HUES48 (cell line): ENCODE measurements around the gene PHETA2.
"Not testable (repeated sequence)": the region's sequence is repeated elsewhere in the genome, so short reads cannot be mapped to it uniquely, and the experiment has no call there.

ENCODE experiments used
- H3K27ac ChIP-seq: one replicate; pipeline ENCODE4 v1.7.0; 2013; ENCODE audit warnings: low read depth, low read length, inconsistent platforms
- H3K27me3 ChIP-seq: 2 replicates; pipeline ENCODE4 v1.6.1; 2013; ENCODE audit warnings: mild to moderate bottlenecking, low read length; ENCODE audit not compliant: control insufficient read depth, insufficient read depth
- H3K36me3 ChIP-seq: 2 replicates; pipeline ENCODE4 v1.6.1; 2013; ENCODE audit warnings: low read length; ENCODE audit not compliant: control insufficient read depth, insufficient read depth
- H3K4me1 ChIP-seq: 2 replicates; pipeline ENCODE4 v1.6.1; 2013; ENCODE audit warnings: mild to moderate bottlenecking, low read length; ENCODE audit not compliant: control insufficient read depth, insufficient read depth
- H3K4me3 ChIP-seq: 2 replicates; pipeline ENCODE4 v1.5.1; 2013; ENCODE audit warnings: mild to moderate bottlenecking, low read depth, low read length
- H3K9ac ChIP-seq: 2 replicates; pipeline ENCODE4 v1.6.1; 2013; ENCODE audit warnings: mild to moderate bottlenecking, low read depth, low read length, moderate library complexity
- H3K9me3 ChIP-seq: 2 replicates; pipeline ENCODE4 v1.6.1; 2013; ENCODE audit warnings: low read length; ENCODE audit not compliant: control insufficient read depth, insufficient read depth

PHETA2 gene

GRCh38 chr22:42070517-42071422, 3.3 kb upstream of the PHETA2 start, which contains the start of gene NAGA:
TSS of gene NAGA (minus strand) at chr22:42070812. CDS start at chr22:42070297, 515 bp downstream.
- peaks cover 11% of the 10 kb centered on the region for H3K4me1 ChIP-seq
- no peaks in the 10 kb centered on the region for H3K9me3 ChIP-seq
- peak within 1 kb of the TSS; percentile 80 for H3K27ac ChIP-seq
- peaks cover 7% of the 10 kb centered on the region; the same call in 1 of the 2 replicates for H3K27me3 ChIP-seq
- peak within 1 kb of the TSS; percentile 64 for H3K4me3 ChIP-seq
- peak within 1 kb of the TSS; percentile 66 for H3K9ac ChIP-seq
- H3K36me3 ChIP-seq, result peaks cover 17% of the 10 kb centered on the region; the same call in 1 of the 2 replicates

GRCh38 chr22:42071508-42071907, 2.5 kb upstream of the PHETA2 start:
- H3K9me3 ChIP-seq, H3K27ac ChIP-seq, H3K4me1 ChIP-seq, H3K9ac ChIP-seq, H3K27me3 ChIP-seq: not testable (repeated sequence)
- Histone ChIP-seq H3K36me3 (peaks cover 12% of the 10 kb centered on the region; the same call in 1 of the 2 replicates), H3K4me3 (peak overlapping the region; percentile 64; the same call in 1 of the 2 replicates)

- no peak overlapping the region for H3K9ac ChIP-seq
- H3K27me3 ChIP-seq, result peaks cover 7% of the 10 kb centered on the region; the same call in 1 of the 2 replicates
- peaks cover 9% of the 10 kb centered on the region for H3K4me1 ChIP-seq
- no peak overlapping the region for H3K4me3 ChIP-seq
- no peaks in the 10 kb centered on the region for H3K9me3 ChIP-seq
- no peak overlapping the region for H3K27ac ChIP-seq
- H3K36me3 ChIP-seq, result peaks cover 9% of the 10 kb centered on the region
Observed at GRCh38 chr22:42072606-42073330, 1.3 kb upstream of the PHETA2 start.

- Histone ChIP-seq H3K27me3 (peaks cover 7% of the 10 kb centered on the region; the same call in 1 of the 2 replicates), H3K36me3 (peaks cover 4% of the 10 kb centered on the region; the same call in 1 of the 2 replicates), H3K4me3 (peak overlapping the region; percentile 56; the same call in 1 of the 2 replicates), H3K27ac (no peak overlapping the region), H3K9me3 (no peaks in the 10 kb centered on the region), H3K9ac (peak overlapping the region; percentile 64; the same call in 1 of the 2 replicates), H3K4me1 (peaks cover 9% of the 10 kb centered on the region)
Observed at GRCh38 chr22:42073621-42074041, 417 bp upstream of the PHETA2 start.

GRCh38 chr22:42074846-42075676, 1.0 kb downstream of the PHETA2 start:
- Histone ChIP-seq H3K27ac (no peak overlapping the region), H3K27me3 (peaks cover 7% of the 10 kb centered on the region; the same call in 1 of the 2 replicates), H3K36me3 (peaks cover 4% of the 10 kb centered on the region; the same call in 1 of the 2 replicates), H3K4me1 (peaks cover 9% of the 10 kb centered on the region), H3K4me3 (peak overlapping the region; percentile 56; the same call in 1 of the 2 replicates), H3K9me3 (no peaks in the 10 kb centered on the region), H3K9ac (no peak overlapping the region)

GRCh38 chr22:42076764-42077485, 2.9 kb downstream of the PHETA2 start:
- H3K4me1 ChIP-seq, result peaks cover 7% of the 10 kb centered on the region; the same call in 1 of the 2 replicates
- no peak overlapping the region for H3K9ac ChIP-seq
- peaks cover 7% of the 10 kb centered on the region; the same call in 1 of the 2 replicates for H3K27me3 ChIP-seq
- peaks cover 7% of the 10 kb centered on the region; the same call in 1 of the 2 replicates for H3K36me3 ChIP-seq
- no peaks in the 10 kb centered on the region for H3K9me3 ChIP-seq
- no peak overlapping the region for H3K4me3 ChIP-seq
- H3K27ac ChIP-seq, result no peak overlapping the region

- Histone ChIP-seq H3K9ac (no peak overlapping the region), H3K36me3 (peaks cover 11% of the 10 kb centered on the region; the same call in 1 of the 2 replicates), H3K27ac (no peak overlapping the region), H3K9me3 (no peaks in the 10 kb centered on the region), H3K4me1 (peaks cover 7% of the 10 kb centered on the region; the same call in 1 of the 2 replicates), H3K4me3 (no peak overlapping the region), H3K27me3 (peaks cover 7% of the 10 kb centered on the region; the same call in 1 of the 2 replicates)
Observed at GRCh38 chr22:42077486-42078125, 3.6 kb downstream of the PHETA2 start.

GRCh38 chr22:42078469-42079318, 4.6 kb downstream of the PHETA2 start:
- peaks cover 22% of the 10 kb centered on the region; the same call in 1 of the 2 replicates for H3K36me3 ChIP-seq
- H3K27ac ChIP-seq, result peak overlapping the region; percentile 91

More at GRCh38 chr22:42078469-42079318, 4.6 kb downstream of the PHETA2 start:
- peaks cover 7% of the 10 kb centered on the region; the same call in 1 of the 2 replicates for H3K4me1 ChIP-seq
- peaks cover 2% of the 10 kb centered on the region; the same call in 1 of the 2 replicates for H3K27me3 ChIP-seq
- peak overlapping the region; percentile 84 for H3K4me3 ChIP-seq
- peak overlapping the region; percentile 90 for H3K9ac ChIP-seq
- no peaks in the 10 kb centered on the region for H3K9me3 ChIP-seq
